SK-N-SH treated with all-trans-retinoic acid at 6 μM for 48 hours (cell line): ENCODE data around the gene ATP6V0E1.

Experiments
- ATAC-seq: fragments of 200-7000 bp; cut with Tn5 transposase; 3 replicates; pipeline ENCODE4 v1.9.1; 2020; ENCODE audit warnings: mild to moderate bottlenecking, moderate library complexity
- ARNTL ChIP-seq: fragments of 450-650 bp; formaldehyde crosslinking; IDR thresholded peaks from 2 replicates; pipeline ENCODE4 v1.5.0; 2020; ENCODE audit warnings: low read depth, mild to moderate bottlenecking, moderate library complexity, borderline replicate concordance
- BACH2 ChIP-seq: fragments of 250-450 bp; sonication (Bioruptor Pico); IDR thresholded peaks from 2 replicates; pipeline ENCODE4 v1.9.0; 2021; ENCODE audit warnings: mild to moderate bottlenecking, borderline replicate concordance
- CREB5 ChIP-seq: fragments of 250-450 bp; sonication (Bioruptor Pico); IDR thresholded peaks from 2 replicates; pipeline ENCODE4 v1.5.1; 2020; ENCODE audit warnings: low read depth, mild to moderate bottlenecking, moderate library complexity
- CSDC2 ChIP-seq: fragments of 250-450 bp; sonication (Bioruptor Pico); IDR thresholded peaks from 2 replicates; pipeline ENCODE4 v1.5.0; 2020; ENCODE audit warnings: mild to moderate bottlenecking, moderate library complexity
- ESRRG ChIP-seq: fragments of 250-450 bp; sonication (Bioruptor Pico); IDR thresholded peaks from 2 replicates; pipeline ENCODE4 v1.6.1; 2021; ENCODE audit warnings: mild to moderate bottlenecking
- ISL1 ChIP-seq: fragments of 250-450 bp; sonication (Bioruptor Pico); IDR thresholded peaks from 2 replicates; pipeline ENCODE4 v2.1.2; 2022; ENCODE audit warnings: mild to moderate bottlenecking, moderate library complexity
- OSR1 ChIP-seq: fragments of 250-450 bp; sonication (Bioruptor Pico); IDR thresholded peaks from 2 replicates; pipeline ENCODE4 v1.8.0; 2022; ENCODE audit warnings: moderate library complexity, mild to moderate bottlenecking, inconsistent platforms
- PATZ1 ChIP-seq: fragments of 250-450 bp; sonication (Bioruptor Pico); IDR thresholded peaks from 2 replicates; pipeline ENCODE4 v1.8.0; 2020; ENCODE audit warnings: mild to moderate bottlenecking, moderate library complexity, borderline replicate concordance
- POU6F1 ChIP-seq: fragments of 250-450 bp; sonication (Bioruptor Pico); IDR thresholded peaks from 2 replicates; pipeline ENCODE4 v1.8.0; 2021; ENCODE audit warnings: low read depth, mild to moderate bottlenecking, moderate library complexity, borderline replicate concordance
- PPARA ChIP-seq: fragments of 250-450 bp; sonication (Bioruptor Pico); IDR thresholded peaks from 2 replicates; pipeline ENCODE4 v1.5.0; 2020; ENCODE audit warnings: mild to moderate bottlenecking, borderline replicate concordance
- RARB ChIP-seq: fragments of 250-450 bp; sonication (Bioruptor Pico); IDR thresholded peaks from 2 replicates; pipeline ENCODE4 v1.8.0; 2021; ENCODE audit warnings: mild to moderate bottlenecking, moderate library complexity
- SNAI2 ChIP-seq: fragments of 250-450 bp; sonication (Bioruptor Pico); IDR thresholded peaks from 2 replicates; pipeline ENCODE4 v1.5.0; 2020; ENCODE audit warnings: mild to moderate bottlenecking, moderate library complexity
- TOX ChIP-seq: fragments of 250-450 bp; sonication (Bioruptor Pico); IDR thresholded peaks from 2 replicates; pipeline ENCODE4 v1.8.0; 2021; ENCODE audit warnings: mild to moderate bottlenecking, moderate library complexity, borderline replicate concordance
- TSHZ2 ChIP-seq: fragments of 250-450 bp; sonication (Bioruptor Pico); IDR thresholded peaks from 2 replicates; pipeline ENCODE4 v1.5.0; 2020; ENCODE audit warnings: mild to moderate bottlenecking, moderate library complexity
- ZC3H10 ChIP-seq: fragments of 250-450 bp; sonication (Bioruptor Pico); IDR thresholded peaks from 2 replicates; pipeline ENCODE4 v1.5.1; 2021; ENCODE audit warnings: mild to moderate bottlenecking, moderate library complexity
- ZFP3 ChIP-seq: fragments of 250-450 bp; sonication (Bioruptor Pico); IDR thresholded peaks from 2 replicates; pipeline ENCODE4 v1.5.0; 2020; ENCODE audit warnings: mild to moderate bottlenecking, moderate library complexity
- ZFP30 ChIP-seq: fragments of 450-650 bp; formaldehyde crosslinking; IDR thresholded peaks from 2 replicates; pipeline ENCODE4 v1.5.0; 2022; ENCODE audit warnings: mild to moderate bottlenecking, moderate library complexity
- ZNF565 ChIP-seq: fragments of 450-650 bp; formaldehyde crosslinking; conservative IDR thresholded peaks from 2 replicates; pipeline ENCODE4 v1.5.0; 2020; ENCODE audit warnings: low read depth, mild to moderate bottlenecking, moderate library complexity
- ZNF70 ChIP-seq: fragments of 450-650 bp; formaldehyde crosslinking; IDR thresholded peaks from 2 replicates; pipeline ENCODE4 v1.5.0; 2020; ENCODE audit warnings: mild to moderate bottlenecking, moderate library complexity
- ZNF8 ChIP-seq: fragments of 450-650 bp; formaldehyde crosslinking; IDR thresholded peaks from 2 replicates; pipeline ENCODE4 v1.5.0; 2020; ENCODE audit warnings: mild to moderate bottlenecking, moderate library complexity

The ATP6V0E1 gene

DNA sequence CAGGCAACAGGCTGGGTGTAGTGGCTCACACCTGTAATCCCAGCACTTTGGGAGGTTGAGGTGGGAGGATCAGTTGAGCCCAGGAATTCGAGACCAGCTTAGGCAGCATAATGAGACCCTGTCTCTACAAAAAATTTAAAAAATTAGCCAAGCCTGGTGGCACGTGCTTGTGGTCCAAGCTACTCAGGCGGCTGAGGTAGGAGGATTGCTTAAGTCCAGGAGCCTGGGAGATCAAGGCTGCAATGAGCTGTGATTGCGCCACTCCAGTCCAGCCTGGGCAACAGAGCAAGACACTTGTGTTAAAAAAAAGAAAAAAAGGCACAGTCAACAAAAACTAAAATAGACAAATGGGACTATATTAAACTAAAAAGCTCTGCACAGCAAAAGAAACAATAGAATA, 29.3 kb downstream of the ATP6V0E1 start:
- ATAC-seq = no peak
- TF ChIP-seq SNAI2 (CRISPR knock-in tag) = no peak

DNA sequence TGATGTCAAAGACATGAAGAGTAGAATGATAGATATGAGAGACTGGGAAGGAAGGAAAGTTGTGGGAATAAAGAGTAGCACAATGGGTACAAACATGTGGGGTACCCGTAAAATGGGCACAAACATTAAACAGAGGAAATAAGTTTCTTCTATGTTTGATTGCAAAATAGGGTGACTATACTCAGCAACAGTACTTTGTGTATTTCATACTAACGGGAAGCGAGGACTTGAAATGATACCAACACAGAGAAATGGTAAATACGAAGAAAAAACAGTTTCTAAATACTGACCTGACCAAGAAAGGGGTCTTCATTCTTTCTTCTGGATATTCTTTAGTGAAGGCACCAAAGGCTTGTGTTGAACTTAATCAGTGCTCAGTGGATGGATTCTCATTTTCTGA, 31.1 kb downstream of the ATP6V0E1 start:
- no peak for TF ChIP-seq TOX
- no peak for TF ChIP-seq SNAI2 (CRISPR knock-in tag)
- no peak for TF ChIP-seq CSDC2
- no peak for TF ChIP-seq ZFP3
- no peak for TF ChIP-seq PATZ1
- no peak for TF ChIP-seq RARB (CRISPR knock-in tag)
- TF ChIP-seq ZNF70 = no peak
- no peak for TF ChIP-seq ZFP30 (CRISPR knock-in tag)
- no peak for TF ChIP-seq CREB5 (CRISPR knock-in tag)
- no peak for TF ChIP-seq POU6F1 (CRISPR knock-in tag)
- TF ChIP-seq PPARA = no peak
- no peak for TF ChIP-seq ZNF565 (CRISPR knock-in tag)
- no peak for TF ChIP-seq ARNTL
- no peak for TF ChIP-seq ISL1 (CRISPR knock-in tag)
- no peak for TF ChIP-seq OSR1 (CRISPR knock-in tag)
- no peak for TF ChIP-seq ZNF8
- no peak for TF ChIP-seq ESRRG

DNA sequence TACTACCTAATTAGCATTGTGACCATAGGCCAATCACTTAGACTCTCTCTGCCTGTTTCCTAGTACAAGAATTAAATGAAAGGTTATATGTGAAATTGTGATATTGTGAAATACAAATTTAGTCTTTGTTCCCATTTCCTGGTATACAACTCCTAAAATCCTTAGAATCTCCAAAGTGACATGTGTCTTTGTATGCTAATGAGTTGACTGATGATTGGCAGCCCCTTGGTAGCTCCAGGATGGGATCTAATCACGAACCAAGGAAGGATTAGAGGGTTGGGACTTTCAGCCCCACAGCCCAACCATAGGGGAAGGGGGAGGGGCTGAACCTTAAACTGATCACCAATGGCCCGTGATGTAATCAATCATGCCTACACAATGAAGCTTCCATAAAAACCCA, 31.6 kb downstream of the ATP6V0E1 start:
- ATAC-seq = no peak
- TF ChIP-seq ZFP30 (CRISPR knock-in tag) (no peak), ZNF565 (CRISPR knock-in tag) (no peak), ZC3H10 (CRISPR knock-in tag) (no peak), PPARA (no peak), PATZ1 (no peak), SNAI2 (CRISPR knock-in tag) (no peak), ARNTL (no peak), ESRRG (no peak), BACH2 (no peak), TSHZ2 (no peak), POU6F1 (CRISPR knock-in tag) (no peak)

More for the DNA sequence above, 31.1 kb downstream of the ATP6V0E1 start:
- no peak for ATAC-seq
